GM10248 (cell line): ENCODE measurements around the gene KNCN.

ENCODE experiments used
- CTCF ChIA-PET: fragments of 300-600 bp; sonication (Branson Sonifier 250); formaldehyde crosslinking; extraction: SDS; loops from one replicate; lab custom pipeline; 2021; ENCODE audit warnings: antibody characterized with exemption; lab: Yijun Ruan, JAX
- POLR2A ChIA-PET: fragments of 350-650 bp; sonication (Branson Sonifier 250); formaldehyde crosslinking; extraction: SDS; loops from one replicate; lab custom pipeline; 2020; ENCODE audit warnings: antibody characterized with exemption; lab: Yijun Ruan, JAX
- DNase-seq: peaks from one replicate; pipeline ENCODE4 v3.0.0; 2012; ENCODE audit errors: extremely low spot score
- CTCF ChIP-seq: IDR thresholded peaks from 2 replicates; pipeline ENCODE4 v1.5.1; 2012; ENCODE audit warnings: mild to moderate bottlenecking, low read depth; ENCODE audit errors: extremely low read depth, missing control alignments, control extremely low read depth

Gene KNCN

GRCh38 chr1:46547481-46548383, 3.7 kb downstream of the KNCN start:
- TF ChIP-seq CTCF: peak; percentile 44
- ChIA-PET CTCF (interaction anchor here (0.6 to 2.5 kb wide), 17 partner anchors 8 to 138 kb away, joined by 3 to 12 read pairs (median 4); partner anchors contain the start of gene MOB3C), POLR2A (no interaction called here)
- DNase-seq: peak; percentile 56

- POLR2A ChIA-PET: no interaction called here
- no peak for TF ChIP-seq CTCF
- no peak for DNase-seq
- CTCF ChIA-PET: interaction anchor here (1.9 to 2.5 kb wide), 2 partner anchors 11 to 101 kb away, joined by 5 to 12 read pairs; a partner anchor contains a TSS
Observed at GRCh38 chr1:46546210-46546609, 5.2 kb downstream of the KNCN start.

GRCh38 chr1:46545784-46546183, 5.7 kb downstream of the KNCN start:
- DNase-seq: no peak
- no peak for TF ChIP-seq CTCF
- ChIA-PET CTCF (interaction anchor here (1.3 to 9.0 kb wide), 3 partner anchors 10 to 99 kb away, joined by 5 to 67 read pairs (median 7); a partner anchor contains a TSS), POLR2A (no interaction called here)

GRCh38 chr1:46544561-46545240, 6.7 kb downstream of the KNCN start:
- CTCF ChIA-PET: interaction anchor here (1.3 to 9.0 kb wide), 4 partner anchors 9 to 180 kb away, joined by 3 to 67 read pairs (median 6); a partner anchor contains a TSS
- POLR2A ChIA-PET: no interaction called here
- no peak for DNase-seq
- no peak for TF ChIP-seq CTCF

GRCh38 chr1:46543761-46544560, 7.5 kb downstream of the KNCN start:
- TF ChIP-seq CTCF: no peak
- no peak for DNase-seq
- CTCF ChIA-PET: interaction anchor here (1.6 to 9.0 kb wide), 2 partner anchors 16 to 181 kb away, joined by 3 to 67 read pairs; no protein-coding TSS in a partner anchor
- POLR2A ChIA-PET: no interaction called here
